GM11168 (cell line): ENCODE results near the gene RPS24.
"Not testable (repeated sequence)": the region's sequence is repeated elsewhere in the genome, so short reads cannot be mapped to it uniquely, and the experiment has no call there.

Experiments used
- in situ Hi-C: fragments of 300-500 bp; cut with MboI; formaldehyde crosslinking; loops from one replicate; pipeline ENCODE4 v1.12.0; 2022; ENCODE audit warnings: low sequenced_read_pairs; ENCODE audit not compliant: unreplicated experiment

Gene RPS24

GRCh38 chr10:78033637-78034470 lies at the start of gene RPS24:
TSS of gene RPS24 (plus strand) at chr10:78033863. CDS start at chr10:78033902, 39 bp downstream.
- in situ Hi-C loops, result loop anchor here (25.0 kb wide), 1 partner anchor 1153 kb away; no protein-coding TSS in a partner anchor

DNA sequence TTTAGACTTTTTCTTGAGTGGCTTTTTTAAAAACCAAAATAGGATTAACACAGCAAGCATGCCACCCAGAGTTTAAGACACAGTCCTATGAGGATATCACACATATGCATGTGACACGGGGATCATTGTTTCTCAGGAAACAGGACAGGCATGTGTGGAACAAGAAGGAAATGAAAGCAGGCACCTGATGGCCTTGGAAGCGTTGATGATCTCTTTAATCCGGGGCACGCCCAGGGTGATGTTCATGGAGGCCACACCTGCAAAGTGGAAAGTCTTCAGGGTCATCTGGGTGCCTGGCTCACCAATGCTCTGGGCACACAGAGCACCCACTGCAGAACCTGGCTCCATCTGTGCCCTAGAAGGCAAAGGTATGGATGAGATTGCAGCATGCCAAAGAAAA lies 48.7 kb upstream of the RPS24 start:
- in situ Hi-C loops, result no loop called here

GRCh38 chr10:77987671-77988255 lies 45.9 kb upstream of the RPS24 start:
- in situ Hi-C loops, result no loop called here

GRCh38 chr10:77989081-77989724 lies 44.5 kb upstream of the RPS24 start:
- in situ Hi-C loops, result no loop called here

GRCh38 chr10:77993620-77994019 lies 40.0 kb upstream of the RPS24 start:
- in situ Hi-C loops, result no loop called here

- in situ Hi-C loops, result not testable (repeated sequence)
These were observed 34.9 kb upstream of the RPS24 start for GRCh38 chr10:77998780-77999179.

GRCh38 chr10:78000206-78000605 lies 33.5 kb upstream of the RPS24 start:
- in situ Hi-C loops, result no loop called here

DNA sequence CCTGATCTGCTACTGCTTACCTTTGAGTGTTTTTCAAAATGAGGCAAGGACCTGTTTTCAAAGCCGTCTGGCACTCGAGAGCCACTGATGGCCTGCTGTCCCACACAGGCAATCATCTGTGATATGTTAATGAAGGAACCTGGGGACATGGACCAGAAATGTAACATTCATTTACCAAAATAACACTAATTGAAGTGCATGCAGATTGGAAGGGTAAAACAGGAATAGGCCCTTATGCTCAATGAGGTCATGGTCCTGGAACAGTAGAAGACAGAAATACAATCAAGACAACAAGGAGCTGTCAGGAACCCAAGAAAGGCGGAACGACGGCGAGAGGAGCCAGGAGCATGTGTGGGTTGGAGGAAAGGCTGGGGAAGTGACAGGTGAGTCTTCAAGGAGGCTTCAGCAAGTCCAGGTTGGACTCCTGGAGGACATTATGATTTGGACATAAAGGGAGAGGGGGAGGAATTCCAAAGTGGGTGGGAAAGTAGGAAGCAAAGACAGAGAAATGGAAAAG lies 32.6 kb upstream of the RPS24 start:
- in situ Hi-C loops, result no loop called here

GRCh38 chr10:78002541-78003288 lies 30.9 kb upstream of the RPS24 start:
- in situ Hi-C loops, result no loop called here

- in situ Hi-C loops, result no loop called here
These were observed 29.2 kb upstream of the RPS24 start for GRCh38 chr10:78004215-78005026.

GRCh38 chr10:78007172-78007571 lies 26.5 kb upstream of the RPS24 start:
- in situ Hi-C loops, result no loop called here

DNA sequence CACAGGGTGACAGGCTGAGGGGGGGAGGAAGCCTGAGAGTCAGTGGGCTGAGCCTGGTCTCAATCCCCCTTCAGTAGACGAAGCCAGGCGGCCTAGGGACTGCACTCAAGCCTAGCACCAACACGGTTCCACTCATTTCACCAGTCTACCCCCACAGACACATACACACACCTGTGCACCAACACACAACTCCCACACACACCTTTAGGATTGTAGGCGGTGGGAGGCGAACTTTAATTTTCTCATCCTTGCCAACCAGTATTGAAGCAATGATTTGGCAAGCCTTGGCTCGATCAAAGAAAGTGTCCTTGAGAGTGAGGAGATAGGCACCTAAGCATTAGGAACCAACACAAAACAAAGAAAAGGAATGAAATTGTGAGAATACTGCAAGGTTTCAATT lies 24.0 kb upstream of the RPS24 start:
- in situ Hi-C loops, result no loop called here

- in situ Hi-C loops, result no loop called here
These were observed 23.4 kb upstream of the RPS24 start for GRCh38 chr10:78010278-78010677.

DNA sequence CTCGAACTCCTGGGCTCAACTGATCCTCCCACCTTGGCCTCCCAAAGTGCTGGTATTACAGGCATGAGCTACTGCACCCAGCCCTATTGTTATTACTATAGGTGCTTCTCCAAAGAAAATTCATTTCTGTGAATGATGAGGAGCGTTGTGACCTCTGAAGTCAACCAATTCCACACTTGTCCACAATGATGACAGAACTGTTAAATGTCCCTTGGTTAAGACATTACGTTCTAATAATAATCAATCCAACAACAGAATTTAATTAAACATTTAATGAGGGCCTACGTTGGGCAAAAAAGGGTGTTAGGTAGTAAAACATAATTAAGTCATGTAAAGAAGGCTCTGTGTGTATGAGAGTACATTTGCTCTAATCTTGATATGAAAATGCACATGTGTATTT lies 22.6 kb upstream of the RPS24 start:
- in situ Hi-C loops, result no loop called here

- in situ Hi-C loops, result no loop called here
These were observed 20.1 kb upstream of the RPS24 start for GRCh38 chr10:78013564-78013963.

DNA sequence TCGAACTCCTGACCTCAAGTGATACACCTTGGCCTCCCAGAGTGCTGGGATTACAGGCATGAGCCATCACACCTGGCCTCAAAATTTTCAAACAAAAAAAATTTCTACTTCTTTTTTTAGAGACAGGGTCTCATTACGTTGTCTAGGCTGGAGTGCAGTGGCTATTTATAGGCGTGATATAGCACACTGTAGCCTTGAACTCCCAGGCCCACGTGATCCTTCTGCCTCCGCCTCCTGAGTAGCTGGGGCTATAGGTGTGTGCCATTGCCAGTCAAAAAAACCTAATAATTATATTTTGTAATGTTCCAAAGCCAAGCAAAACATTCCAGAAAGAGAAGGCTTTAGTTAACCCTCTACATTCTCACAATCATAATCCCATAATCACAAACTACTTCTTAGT lies 18.1 kb upstream of the RPS24 start:
- in situ Hi-C loops, result no loop called here

DNA sequence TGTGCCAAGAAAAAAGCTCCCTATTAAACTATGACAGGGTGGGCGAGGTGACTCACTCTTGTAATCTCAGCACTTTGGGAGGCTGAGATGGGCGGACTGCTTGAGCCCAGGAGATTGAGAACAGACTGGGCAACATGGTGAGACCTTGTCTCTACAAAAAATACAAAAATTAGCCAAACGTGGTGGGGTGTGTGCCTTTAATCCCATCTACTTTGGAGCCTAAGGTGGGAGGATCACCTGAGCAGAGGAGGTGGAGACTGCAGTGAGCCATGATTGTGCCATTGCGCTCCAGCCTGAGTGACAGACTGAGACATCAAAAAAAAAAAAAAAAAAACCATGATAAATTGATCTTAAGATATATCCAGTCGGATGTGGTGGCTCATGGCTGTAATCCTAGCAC lies 15.8 kb upstream of the RPS24 start:
- in situ Hi-C loops, result no loop called here

GRCh38 chr10:78019264-78019663 lies 14.4 kb upstream of the RPS24 start:
- in situ Hi-C loops, result no loop called here

- in situ Hi-C loops, result no loop called here
These were observed 12.5 kb upstream of the RPS24 start for GRCh38 chr10:78021201-78021600.

- in situ Hi-C loops, result no loop called here
These were observed 9.9 kb upstream of the RPS24 start for GRCh38 chr10:78023741-78024140.
